K562 (cell line): ENCODE measurements around the gene NUP50. TPM values are rescaled to one million over a fixed set of nuclear protein-coding genes. Genes with fewer than 3 reads are reported as not detected.

Experiments used
- DEAF1 ChIP-seq: fragments of 450-650 bp; formaldehyde crosslinking; IDR thresholded peaks from 2 replicates; pipeline ENCODE4 v1.4.0; 2020; ENCODE audit warnings: mild to moderate bottlenecking, moderate library complexity
- MGA ChIP-seq: fragments of 450-650 bp; IDR thresholded peaks from 2 replicates; pipeline ENCODE4 v1.6.1; 2016; ENCODE audit warnings: mild to moderate bottlenecking, moderate library complexity
- NCOA1 ChIP-seq: fragments of 450-650 bp; IDR thresholded peaks from 2 replicates; pipeline ENCODE4 v1.6.1; 2016; ENCODE audit warnings: low read depth
- ZBTB11 ChIP-seq, 3 experiments: fragments of 200-800 bp in 1 of 3; fragments of 250-450 bp in 1 of 3; fragments of 450-650 bp in 1 of 3; sonication (Bioruptor Pico) in 1 of 3; sonication (Bioruptor generic) in 1 of 3; formaldehyde crosslinking in 1 of 3; IDR thresholded peaks; 2 replicates each; pipeline versions ENCODE4 v1.6.1 to v1.8.0; 2016 to 2022; ENCODE audit warnings: mild to moderate bottlenecking in 2 of 3, missing genetic modification characterization in 2 of 3, missing compliant biosample characterization in 1 of 3, moderate library complexity in 1 of 3
- ZHX1 ChIP-seq: fragments of 150-350 bp; conservative IDR thresholded peaks from 2 replicates; pipeline ENCODE4 v1.6.1; 2014; ENCODE audit warnings: low read length
- polyA plus RNA-seq, 8 experiments: library from polyadenylated mRNA; depleted of rRNA in 4 of 8; stranded (reverse) in 5 of 8; unstranded in 3 of 8; fragments of >200 nt; fragmentation: Nextera tagmentation in 2 of 8; fragmentation: Illumina TruSeq in 1 of 8; extraction: Ambion mirVana in 2 of 8; extraction: Trizol in 1 of 8; gene quantifications; 2 replicates each; pipeline versions ENCODE4 v1.2.1 to v1.2.3, GENCODE V29; 2011 to 2014; ENCODE audit warnings: inconsistent platforms in 1 of 8, missing spikeins in 1 of 8
- total RNA-seq, 7 experiments: library from RNA; depleted of rRNA in 6 of 7; stranded (reverse); fragments of >200 nt in 6 of 7; fragmentation: Illumina TruSeq in 2 of 7; extraction: Trizol in 2 of 7; gene quantifications; 2 replicates each; pipeline versions ENCODE4 v1.2.1 to v1.2.3, GENCODE V29; 2011 to 2021; ENCODE audit warnings: low replicate concordance in 1 of 7

Gene NUP50
- total and polyA plus RNA-seq, 9 of the 15 experiments (the other 6 are each of a cell fraction or from before 2014, with no cell fraction given): 23.8 to 83.7 (median 55.3) TPM

- TF ChIP-seq ZBTB11 (CRISPR knock-in tag; IDR thresholded peaks at IDR 0.05) (peak in 1 of 3 experiments; percentile 55; a peak in 1 of 6 replicates), NCOA1 (no peak), MGA (peak; percentile 90), DEAF1 (CRISPR knock-in tag) (no peak), ZHX1 (no peak)
These were observed at the start of gene NUP50 (continued) for GRCh38 chr22:45163451-45164269.
